ENCODE data around the gene CAMKK1. TPM values are rescaled to one million over a fixed set of nuclear protein-coding genes. Genes with fewer than 3 reads are reported as not detected.

The CAMKK1 gene
- total and polyA plus RNA-seq, 2 donors (not counting 3 experiments of a cell fraction or from before 2014, with no cell fraction given) = 4.5 to 6.1 TPM

DNA sequence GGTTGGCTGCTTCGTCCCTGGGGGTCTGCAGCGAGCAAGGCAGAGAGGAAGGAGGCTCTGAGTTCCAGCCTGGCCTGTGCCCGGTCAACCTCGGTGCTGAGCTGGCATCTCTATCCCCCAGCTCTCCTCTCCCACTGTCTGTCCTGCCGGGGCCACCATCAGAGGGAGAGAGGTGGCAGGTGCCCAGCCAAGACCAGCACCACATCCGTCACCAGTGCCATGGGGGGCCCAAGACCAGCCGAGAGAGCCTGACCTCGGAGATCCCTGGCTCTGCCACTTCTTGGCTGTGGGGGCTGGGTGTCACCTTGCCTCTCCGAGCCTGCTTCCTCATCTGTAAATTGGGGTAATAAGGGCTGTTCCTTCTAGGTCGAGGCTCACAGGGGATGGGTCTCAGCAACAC, 24.0 kb upstream of the CAMKK1 start:
- H3K4me3 ChIP-seq (replicated peaks in 1 of 3; ENCODE audit: insufficient read depth in 1 of 3, low read depth in 1 of 3, low read length in 3 of 3) = no peak overlapping the region
- ChIA-PET POLR2A (no interaction called here), CTCF (interaction anchor here (0.6 to 2.7 kb wide), 9 partner anchors 9 to 179 kb away, joined by 3 to 26 read pairs (median 6); no protein-coding TSS in a partner anchor)
- TF ChIP-seq, protein P1, sequence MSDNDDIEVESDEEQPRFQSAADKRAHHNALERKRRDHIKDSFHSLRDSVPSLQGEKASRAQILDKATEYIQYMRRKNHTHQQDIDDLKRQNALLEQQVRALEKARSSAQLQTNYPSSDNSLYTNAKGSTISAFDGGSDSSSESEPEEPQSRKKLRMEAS (IDR thresholded peaks at IDR 0.05; ENCODE audit: insufficient read depth, insufficient read length) = no peak
- TF ChIP-seq EZH2 (IDR thresholded peaks at IDR 0.05; ENCODE audit: borderline replicate concordance, low read depth, low read length, severe bottlenecking) = no peak
- TF ChIP-seq FOS (IDR thresholded peaks at IDR 0.05; ENCODE audit: borderline replicate concordance, insufficient read depth, low read length) = no peak
- TF ChIP-seq MYC (IDR thresholded peaks at IDR 0.05; ENCODE audit: low read depth, low read length) = no peak
- TF ChIP-seq POLR2AphosphoS5 (IDR thresholded peaks at IDR 0.05; ENCODE audit: insufficient read depth, low read depth, low read length) = no peak
- no peak for TF ChIP-seq GATA2 (IDR thresholded peaks at IDR 0.05; ENCODE audit: insufficient read depth, insufficient read length, low read depth, low read length)
- no peak for TF ChIP-seq POLR2A (IDR thresholded peaks at IDR 0.05; ENCODE audit: low read depth, low read length)
- no peak for TF ChIP-seq JUN (IDR thresholded peaks at IDR 0.05; ENCODE audit: borderline replicate concordance, insufficient read depth, insufficient read length, low read depth)
- TF ChIP-seq, protein P2, sequence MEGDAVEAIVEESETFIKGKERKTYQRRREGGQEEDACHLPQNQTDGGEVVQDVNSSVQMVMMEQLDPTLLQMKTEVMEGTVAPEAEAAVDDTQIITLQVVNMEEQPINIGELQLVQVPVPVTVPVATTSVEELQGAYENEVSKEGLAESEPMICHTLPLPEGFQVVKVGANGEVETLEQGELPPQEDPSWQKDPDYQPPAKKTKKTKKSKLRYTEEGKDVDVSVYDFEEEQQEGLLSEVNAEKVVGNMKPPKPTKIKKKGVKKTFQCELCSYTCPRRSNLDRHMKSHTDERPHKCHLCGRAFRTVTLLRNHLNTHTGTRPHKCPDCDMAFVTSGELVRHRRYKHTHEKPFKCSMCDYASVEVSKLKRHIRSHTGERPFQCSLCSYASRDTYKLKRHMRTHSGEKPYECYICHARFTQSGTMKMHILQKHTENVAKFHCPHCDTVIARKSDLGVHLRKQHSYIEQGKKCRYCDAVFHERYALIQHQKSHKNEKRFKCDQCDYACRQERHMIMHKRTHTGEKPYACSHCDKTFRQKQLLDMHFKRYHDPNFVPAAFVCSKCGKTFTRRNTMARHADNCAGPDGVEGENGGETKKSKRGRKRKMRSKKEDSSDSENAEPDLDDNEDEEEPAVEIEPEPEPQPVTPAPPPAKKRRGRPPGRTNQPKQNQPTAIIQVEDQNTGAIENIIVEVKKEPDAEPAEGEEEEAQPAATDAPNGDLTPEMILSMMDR (IDR thresholded peaks at IDR 0.05; ENCODE audit: extremely low read depth in 1 of 2, insufficient read depth in 1 of 2, low read depth in 1 of 2, low read length in 2 of 2) = no peak
- DNase-seq (ENCODE audit: low read depth, low spot score) (no peak), FAIRE-seq (no peak)
- H3K27ac ChIP-seq (ENCODE audit: insufficient read depth, low read depth, low read length) = no peak overlapping the region
- dilution Hi-C loops (cut with MboI; ENCODE audit: extremely low pct_ligation_motif_present, low sequenced_read_pairs) (no loop called here), intact Hi-C loops (cut with micrococcal nuclease) (no loop called here)
- BruUV-seq (replicated peaks) = no TSS peak
- no peaks in the 10 kb centered on the region for H4K20me1 ChIP-seq (replicated peaks; ENCODE audit: control insufficient read depth, extremely low read depth, insufficient read depth, low read length)
- no peaks in the 10 kb centered on the region for H3K79me2 ChIP-seq (ENCODE audit: control insufficient read depth, insufficient read depth, low read length)
- no peaks in the 10 kb centered on the region for H3K9me1 ChIP-seq (replicated peaks; ENCODE audit: control insufficient read depth, extremely low read depth, insufficient read depth, low read length)
- no peak overlapping the region for H3K9ac ChIP-seq (replicated peaks; ENCODE audit: extremely low read depth, insufficient read depth, low read length)
- peaks cover 15% of the 10 kb centered on the region for H3K4me1 ChIP-seq (ENCODE audit: control insufficient read depth, extremely low read depth, insufficient read depth, low read length)
- H3K4me2 ChIP-seq (ENCODE audit: insufficient read depth, low read length) = no peak overlapping the region
- H3K36me3 ChIP-seq (ENCODE audit: control insufficient read depth in 2 of 2, extremely low read depth in 1 of 2, insufficient read depth in 2 of 2, low read length in 2 of 2) = no peaks in the 10 kb centered on the region
- H3K9me3 ChIP-seq (replicated peaks; ENCODE audit: control insufficient read depth, insufficient read depth, low read length) = no peaks in the 10 kb centered on the region
- no peak overlapping the region for H2AFZ ChIP-seq (ENCODE audit: low read depth, low read length)
- H3K27me3 ChIP-seq (ENCODE audit: control insufficient read depth in 2 of 2, insufficient read depth in 2 of 2, low read length in 2 of 2) = no peaks in the 10 kb centered on the region

All from endothelial cell of umbilical vein (primary cell).